Measurements from ENCODE around the gene MRPS34.

The MRPS34 gene

GRCh38 chr16:1768767-1769401 lies 4.0 kb downstream of the MRPS34 start:
- Histone ChIP-seq H3K27ac (ENCODE audit: low read depth, low read length, severe bottlenecking) (no peak overlapping the region), H3K36me3 (ENCODE audit: control insufficient read depth, insufficient read depth, low read length) (peaks cover 45% of the 10 kb centered on the region)

DNA sequence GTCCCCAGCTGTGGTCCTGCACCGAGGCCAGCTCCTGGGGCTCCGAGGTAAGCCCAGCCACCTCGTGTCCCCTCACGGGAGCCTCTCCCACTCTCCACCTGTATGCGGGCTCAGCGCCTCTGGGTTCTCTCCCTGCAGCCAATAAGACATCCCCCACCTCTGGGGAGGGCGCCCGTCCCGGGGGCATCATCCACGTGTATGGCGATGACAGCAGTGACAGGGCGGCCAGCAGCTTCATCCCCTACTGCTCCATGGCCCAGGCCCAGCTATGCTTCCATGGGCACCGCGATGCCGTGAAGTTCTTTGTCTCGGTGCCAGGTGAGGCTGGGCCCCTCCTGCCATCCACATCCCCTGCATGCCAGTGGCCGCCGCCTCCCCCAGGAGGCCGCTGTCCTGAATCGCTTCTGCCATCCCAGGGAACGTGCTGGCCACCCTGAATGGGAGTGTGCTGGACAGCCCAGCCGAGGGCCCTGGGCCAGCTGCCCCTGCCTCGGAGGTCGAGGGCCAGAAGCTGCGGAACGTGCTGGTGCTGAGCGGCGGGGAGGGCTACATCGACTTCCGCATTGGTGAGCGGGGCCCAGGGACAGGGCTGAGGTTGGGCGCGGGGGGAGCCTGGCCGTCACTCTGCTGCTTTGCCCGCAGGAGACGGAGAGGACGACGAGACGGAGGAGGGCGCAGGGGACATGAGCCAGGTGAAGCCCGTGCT lies 4.7 kb downstream of the MRPS34 start:
- H3K4me1 ChIP-seq (ENCODE audit: control insufficient read depth, insufficient read depth, low read length, poor library complexity, severe bottlenecking) = no peaks in the 10 kb centered on the region
- H3K4me3 ChIP-seq (ENCODE audit: extremely low read depth, insufficient read depth, low read length, poor library complexity, severe bottlenecking) = no peak overlapping the region
- H3K27ac ChIP-seq (ENCODE audit: low read depth, low read length, severe bottlenecking) = no peak overlapping the region
- no peaks in the 10 kb centered on the region for H3K9me3 ChIP-seq (ENCODE audit: control insufficient read depth, low read length)
- WGBS, 2 experiments (ENCODE audit: insufficient coverage in 2 of 2) = 94 to 95% methylated on average over 30 to 40 of the region's 41 CpGs
- H3K36me3 ChIP-seq (ENCODE audit: control insufficient read depth, insufficient read depth, low read length) = peaks cover 49% of the 10 kb centered on the region

More at GRCh38 chr16:1768767-1769401, 4.0 kb downstream of the MRPS34 start:
- WGBS, 2 experiments (ENCODE audit: insufficient coverage in 2 of 2) = 94 to 96% methylated on average over 17 of the region's 26 CpGs
- no peaks in the 10 kb centered on the region for H3K4me1 ChIP-seq (ENCODE audit: control insufficient read depth, insufficient read depth, low read length, poor library complexity, severe bottlenecking)
- no peaks in the 10 kb centered on the region for H3K9me3 ChIP-seq (ENCODE audit: control insufficient read depth, low read length)
- H3K4me3 ChIP-seq (ENCODE audit: extremely low read depth, insufficient read depth, low read length, poor library complexity, severe bottlenecking) = no peak overlapping the region

- H3K4me1 ChIP-seq (ENCODE audit: control insufficient read depth, insufficient read depth, low read length, poor library complexity, severe bottlenecking) = no peaks in the 10 kb centered on the region
- peaks cover 53% of the 10 kb centered on the region for H3K36me3 ChIP-seq (ENCODE audit: control insufficient read depth, insufficient read depth, low read length)
- H3K27ac ChIP-seq (ENCODE audit: low read depth, low read length, severe bottlenecking) = no peak overlapping the region
- WGBS, 2 experiments (ENCODE audit: insufficient coverage in 2 of 2) = 95 to 97% methylated on average over 38 to 42 of the region's 42 CpGs
- no peak overlapping the region for H3K4me3 ChIP-seq (ENCODE audit: extremely low read depth, insufficient read depth, low read length, poor library complexity, severe bottlenecking)
- H3K9me3 ChIP-seq (ENCODE audit: control insufficient read depth, low read length) = no peaks in the 10 kb centered on the region
Observed at GRCh38 chr16:1767116-1767994, 5.6 kb downstream of the MRPS34 start.

GRCh38 chr16:1766701-1767100 lies 6.2 kb downstream of the MRPS34 start:
- WGBS, 2 experiments (ENCODE audit: insufficient coverage in 2 of 2) = 92 to 98% methylated on average over 18 of the region's 18 CpGs
- Histone ChIP-seq H3K36me3 (ENCODE audit: control insufficient read depth, insufficient read depth, low read length) (peaks cover 57% of the 10 kb centered on the region), H3K27ac (ENCODE audit: low read depth, low read length, severe bottlenecking) (no peak overlapping the region), H3K4me1 (ENCODE audit: control insufficient read depth, insufficient read depth, low read length, poor library complexity, severe bottlenecking) (no peaks in the 10 kb centered on the region), H3K4me3 (ENCODE audit: extremely low read depth, insufficient read depth, low read length, poor library complexity, severe bottlenecking) (no peak overlapping the region), H3K9me3 (ENCODE audit: control insufficient read depth, low read length) (no peaks in the 10 kb centered on the region)

DNA sequence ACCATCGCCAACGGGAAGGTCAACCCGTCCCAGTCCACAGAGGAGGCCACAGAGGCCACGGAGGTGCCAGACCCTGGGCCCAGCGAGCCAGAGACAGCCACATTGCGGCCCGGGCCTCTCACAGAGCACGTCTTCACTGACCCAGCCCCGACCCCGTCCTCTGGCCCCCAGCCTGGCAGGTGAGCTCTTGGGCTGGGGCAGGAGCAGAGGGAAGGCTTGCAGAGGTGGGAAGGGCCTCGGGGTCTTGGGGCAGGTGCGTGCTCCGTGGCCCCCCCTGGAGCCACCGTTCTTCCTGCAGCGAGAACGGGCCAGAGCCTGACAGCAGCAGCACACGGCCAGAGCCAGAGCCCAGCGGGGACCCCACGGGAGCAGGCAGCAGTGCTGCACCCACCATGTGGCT lies 6.7 kb downstream of the MRPS34 start:
- Histone ChIP-seq H3K36me3 (ENCODE audit: control insufficient read depth, insufficient read depth, low read length) (peaks cover 57% of the 10 kb centered on the region), H3K27ac (ENCODE audit: low read depth, low read length, severe bottlenecking) (no peak overlapping the region), H3K4me3 (ENCODE audit: extremely low read depth, insufficient read depth, low read length, poor library complexity, severe bottlenecking) (no peak overlapping the region), H3K4me1 (ENCODE audit: control insufficient read depth, insufficient read depth, low read length, poor library complexity, severe bottlenecking) (no peaks in the 10 kb centered on the region), H3K9me3 (ENCODE audit: control insufficient read depth, low read length) (no peaks in the 10 kb centered on the region)
- WGBS, 2 experiments (ENCODE audit: insufficient coverage in 2 of 2) = 93 to 94% methylated on average over 16 to 19 of the region's 19 CpGs

DNA sequence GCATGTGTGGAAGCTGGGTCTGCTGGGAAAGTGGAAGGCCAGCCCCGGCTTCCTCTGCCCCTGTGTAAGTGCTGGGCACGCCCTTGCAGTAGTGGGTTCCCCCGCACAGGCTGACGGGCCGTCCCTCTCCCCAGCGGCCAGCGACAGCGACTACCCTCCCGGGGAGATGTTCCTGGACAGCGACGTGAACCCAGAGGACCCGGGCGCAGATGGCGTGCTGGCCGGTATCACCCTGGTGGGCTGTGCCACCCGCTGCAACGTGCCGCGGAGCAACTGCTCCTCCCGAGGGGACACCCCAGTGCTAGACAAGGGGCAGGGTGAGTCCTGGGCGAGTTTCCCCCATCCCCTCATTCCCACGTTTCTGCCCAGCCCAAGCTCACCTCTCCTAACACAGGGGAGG lies 7.1 kb downstream of the MRPS34 start:
- no peak overlapping the region for H3K27ac ChIP-seq (ENCODE audit: low read depth, low read length, severe bottlenecking)
- H3K9me3 ChIP-seq (ENCODE audit: control insufficient read depth, low read length) = no peaks in the 10 kb centered on the region
- no peaks in the 10 kb centered on the region for H3K4me1 ChIP-seq (ENCODE audit: control insufficient read depth, insufficient read depth, low read length, poor library complexity, severe bottlenecking)
- WGBS, 2 experiments (ENCODE audit: insufficient coverage in 2 of 2) = 90 to 95% methylated on average over 19 to 22 of the region's 22 CpGs
- no peak overlapping the region for H3K4me3 ChIP-seq (ENCODE audit: extremely low read depth, insufficient read depth, low read length, poor library complexity, severe bottlenecking)
- H3K36me3 ChIP-seq (ENCODE audit: control insufficient read depth, insufficient read depth, low read length) = peaks cover 58% of the 10 kb centered on the region

- Histone ChIP-seq H3K4me3 (ENCODE audit: extremely low read depth, insufficient read depth, low read length, poor library complexity, severe bottlenecking) (no peak overlapping the region), H3K27ac (ENCODE audit: low read depth, low read length, severe bottlenecking) (no peak overlapping the region), H3K4me1 (ENCODE audit: control insufficient read depth, insufficient read depth, low read length, poor library complexity, severe bottlenecking) (no peaks in the 10 kb centered on the region), H3K9me3 (ENCODE audit: control insufficient read depth, low read length) (no peaks in the 10 kb centered on the region), H3K36me3 (ENCODE audit: control insufficient read depth, insufficient read depth, low read length) (peaks cover 66% of the 10 kb centered on the region)
- 96% methylated on average over 21 of the region's 21 CpGs for WGBS, 2 experiments (ENCODE audit: insufficient coverage in 2 of 2)
Observed at GRCh38 chr16:1764971-1765370, 8.0 kb downstream of the MRPS34 start.

DNA sequence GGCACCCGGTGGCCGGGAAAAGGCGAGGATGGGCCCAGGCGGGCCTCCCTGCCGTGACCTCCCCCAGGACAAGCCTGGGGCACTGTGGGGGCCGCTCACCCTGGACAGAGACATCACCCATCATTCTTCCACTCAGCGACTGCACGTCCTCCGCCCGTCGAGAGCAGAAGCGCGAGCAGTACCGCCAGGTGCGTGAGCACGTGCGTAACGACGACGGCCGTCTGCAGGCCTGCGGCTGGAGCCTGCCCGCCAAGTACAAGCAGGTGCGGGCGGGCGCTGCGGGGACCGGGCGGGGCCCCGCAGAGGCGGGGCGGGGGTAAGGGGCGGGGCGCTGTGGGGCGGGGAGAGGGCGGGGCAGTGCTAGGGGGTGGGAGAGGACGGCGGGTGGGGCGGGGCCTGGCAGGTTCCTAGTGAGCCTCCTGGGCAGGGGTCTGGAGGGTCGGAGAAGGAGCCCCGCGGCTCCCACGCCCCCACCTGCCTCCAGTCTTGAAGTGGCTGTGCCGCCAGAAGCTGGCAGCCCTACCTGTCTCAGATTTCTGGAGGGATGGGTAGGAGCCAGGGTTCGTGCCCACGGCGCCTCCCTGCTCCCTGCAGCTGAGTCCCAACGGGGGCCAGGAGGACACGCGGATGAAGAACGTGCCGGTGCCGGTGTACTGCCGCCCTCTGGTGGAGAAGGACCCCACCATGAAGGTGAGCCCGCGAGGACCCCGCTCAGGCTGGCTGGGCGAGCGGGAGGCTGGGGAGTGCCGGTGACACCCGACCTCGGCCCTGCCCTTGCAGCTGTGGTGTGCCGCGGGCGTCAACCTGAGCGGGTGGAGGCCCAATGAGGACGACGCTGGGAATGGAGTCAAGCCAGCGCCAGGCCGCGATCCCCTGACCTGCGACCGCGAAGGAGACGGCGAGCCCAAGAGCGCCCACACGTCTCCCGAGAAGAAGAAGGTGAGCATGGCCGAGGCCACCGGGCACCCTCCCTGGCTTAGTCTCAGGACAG lies 9.1 kb downstream of the MRPS34 start:
- H3K4me3 ChIP-seq (ENCODE audit: extremely low read depth, insufficient read depth, low read length, poor library complexity, severe bottlenecking) = no peak overlapping the region
- peaks cover 69% of the 10 kb centered on the region for H3K36me3 ChIP-seq (ENCODE audit: control insufficient read depth, insufficient read depth, low read length)
- H3K27ac ChIP-seq (ENCODE audit: low read depth, low read length, severe bottlenecking) = no peak overlapping the region
- 62 to 64% methylated on average over 61 to 64 of the region's 81 CpGs for WGBS, 2 experiments (ENCODE audit: insufficient coverage in 2 of 2)
- no peaks in the 10 kb centered on the region for H3K9me3 ChIP-seq (ENCODE audit: control insufficient read depth, low read length)
- no peaks in the 10 kb centered on the region for H3K4me1 ChIP-seq (ENCODE audit: control insufficient read depth, insufficient read depth, low read length, poor library complexity, severe bottlenecking)

- WGBS, 2 experiments (ENCODE audit: insufficient coverage in 2 of 2) = 91 to 93% methylated on average over 24 of the region's 24 CpGs
- no peaks in the 10 kb centered on the region for H3K4me1 ChIP-seq (ENCODE audit: control insufficient read depth, insufficient read depth, low read length, poor library complexity, severe bottlenecking)
- H3K27ac ChIP-seq (ENCODE audit: low read depth, low read length, severe bottlenecking) = no peak overlapping the region
- H3K9me3 ChIP-seq (ENCODE audit: control insufficient read depth, low read length) = no peaks in the 10 kb centered on the region
- peaks cover 65% of the 10 kb centered on the region for H3K36me3 ChIP-seq (ENCODE audit: control insufficient read depth, insufficient read depth, low read length)
- no peak overlapping the region for H3K4me3 ChIP-seq (ENCODE audit: extremely low read depth, insufficient read depth, low read length, poor library complexity, severe bottlenecking)
Observed at GRCh38 chr16:1762879-1763520, 9.9 kb downstream of the MRPS34 start.

All from mesodermal cell (in vitro differentiated cells).